HG02938 (cell line): ENCODE measurements around the gene SPHK2.
"Not testable (repeated sequence)": the region's sequence is repeated elsewhere in the genome, so short reads cannot be mapped to it uniquely, and the experiment has no call there.

Source experiments
- ATAC-seq: cut with Tn5 transposase; IDR thresholded peaks from one replicate; pipeline ENCODE4 v1.9.1; 2021; ENCODE audit warnings: mild to moderate bottlenecking, moderate library complexity; ENCODE audit not compliant: unreplicated experiment

Gene SPHK2

DNA sequence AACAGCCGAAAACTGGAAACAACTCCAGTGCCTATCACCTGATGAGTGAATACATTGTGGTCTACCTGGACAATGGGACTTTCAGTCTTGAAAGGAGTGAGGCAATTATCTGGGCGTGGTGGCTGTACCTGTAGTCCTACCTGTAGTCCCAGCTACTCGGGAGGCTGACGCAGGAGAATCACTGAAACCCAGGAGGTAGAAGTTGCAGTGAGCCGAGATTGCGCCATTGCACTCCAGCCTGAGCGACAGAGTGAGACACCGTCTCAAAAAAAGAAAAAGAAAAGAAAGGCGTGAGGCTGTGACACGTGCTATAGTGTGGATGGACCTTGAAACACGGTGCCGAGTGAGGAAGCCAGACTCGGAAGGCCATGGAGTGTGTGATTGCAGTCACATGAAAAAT, 57.6 kb downstream of the SPHK2 start:
- no peak for ATAC-seq

- no peak for ATAC-seq
Observed at GRCh38 chr19:48678201-48678600, 58.9 kb downstream of the SPHK2 start.

DNA sequence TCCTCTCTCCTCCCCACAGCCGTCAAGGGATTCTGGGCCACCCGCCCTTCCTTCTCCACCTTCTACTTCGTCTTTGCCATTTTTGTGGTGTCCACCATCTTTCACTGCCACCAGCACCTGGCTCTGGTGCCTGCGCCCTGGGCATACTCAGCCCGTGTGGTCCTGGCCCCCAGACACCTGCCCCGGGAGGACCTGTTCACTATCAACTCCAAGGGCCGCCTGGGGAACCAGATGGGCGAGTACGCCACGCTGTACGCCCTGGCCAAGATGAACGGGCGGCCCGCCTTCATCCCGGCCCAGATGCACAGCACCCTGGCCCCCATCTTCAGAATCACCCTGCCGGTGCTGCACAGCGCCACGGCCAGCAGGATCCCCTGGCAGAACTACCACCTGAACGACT, 60.7 kb downstream of the SPHK2 start:
- not testable (repeated sequence) for ATAC-seq
